Neural progenitor cell (in vitro differentiated cells): ENCODE measurements around the gene TNFRSF8.

Source experiments
- EZH2 ChIP-seq: fragments of 200-600 bp; sonication (generic); IDR thresholded peaks from 2 replicates; pipeline ENCODE4 v1.6.1; 2017; ENCODE audit warnings: antibody characterized with exemption, mild to moderate bottlenecking, moderate library complexity
- EZH2phosphoT487 ChIP-seq: fragments of 200-600 bp; sonication (generic); IDR thresholded peaks from 2 replicates; pipeline ENCODE4 v1.6.1; 2017; ENCODE audit warnings: antibody characterized with exemption
- TF ChIP-seq, protein P1 (sequence below): fragments of 200-600 bp; sonication (generic); IDR thresholded peaks from 2 replicates; pipeline ENCODE4 v1.5.1; 2017; ENCODE audit warnings: antibody characterized with exemption, mild to moderate bottlenecking

GRCh38 chr1:12039164-12039525 is 24.0 kb upstream of the TNFRSF8 start:
- TF ChIP-seq, protein P1, sequence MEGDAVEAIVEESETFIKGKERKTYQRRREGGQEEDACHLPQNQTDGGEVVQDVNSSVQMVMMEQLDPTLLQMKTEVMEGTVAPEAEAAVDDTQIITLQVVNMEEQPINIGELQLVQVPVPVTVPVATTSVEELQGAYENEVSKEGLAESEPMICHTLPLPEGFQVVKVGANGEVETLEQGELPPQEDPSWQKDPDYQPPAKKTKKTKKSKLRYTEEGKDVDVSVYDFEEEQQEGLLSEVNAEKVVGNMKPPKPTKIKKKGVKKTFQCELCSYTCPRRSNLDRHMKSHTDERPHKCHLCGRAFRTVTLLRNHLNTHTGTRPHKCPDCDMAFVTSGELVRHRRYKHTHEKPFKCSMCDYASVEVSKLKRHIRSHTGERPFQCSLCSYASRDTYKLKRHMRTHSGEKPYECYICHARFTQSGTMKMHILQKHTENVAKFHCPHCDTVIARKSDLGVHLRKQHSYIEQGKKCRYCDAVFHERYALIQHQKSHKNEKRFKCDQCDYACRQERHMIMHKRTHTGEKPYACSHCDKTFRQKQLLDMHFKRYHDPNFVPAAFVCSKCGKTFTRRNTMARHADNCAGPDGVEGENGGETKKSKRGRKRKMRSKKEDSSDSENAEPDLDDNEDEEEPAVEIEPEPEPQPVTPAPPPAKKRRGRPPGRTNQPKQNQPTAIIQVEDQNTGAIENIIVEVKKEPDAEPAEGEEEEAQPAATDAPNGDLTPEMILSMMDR, result no peak
- TF ChIP-seq EZH2phosphoT487 (no peak), EZH2 (no peak)
